B cell (primary cell): ENCODE data around the gene DECR2. TPM values are rescaled to one million over a fixed set of nuclear protein-coding genes. Genes with fewer than 3 reads are reported as not detected.

Source experiments
- ATAC-seq: fragments of 200-7000 bp; cut with Tn5 transposase; one replicate; pipeline ENCODE4 v1.10.0; 2021; ENCODE audit warnings: low read depth, mild to moderate bottlenecking, moderate number of reproducible peaks, moderate library complexity
- CTCF ChIA-PET: fragments of 350-600 bp; sonication (Branson Sonifier 250); formaldehyde crosslinking; loops from one replicate; lab custom pipeline; 2021; ENCODE audit warnings: antibody characterized with exemption, inconsistent platforms; lab: Charles Lee
- POLR2A ChIA-PET: fragments of 350-600 bp; sonication (Branson Sonifier 250); formaldehyde crosslinking; loops from one replicate; lab custom pipeline; 2021; ENCODE audit warnings: antibody characterized with exemption; lab: Charles Lee
- DNase-seq: peaks from one replicate; pipeline ENCODE4 v3.0.0; 2013
- H2AFZ ChIP-seq: 2 replicates; pipeline ENCODE4 v1.6.1; 2012; ENCODE audit warnings: mild to moderate bottlenecking, low read depth, low read length; ENCODE audit not compliant: insufficient read depth, poor library complexity, severe bottlenecking
- H3K27ac ChIP-seq, 2 donors: 1 replicate in 1 of 2; 2 replicates in 1 of 2; pipeline ENCODE4 v1.5.1; 2012 to 2013; ENCODE audit warnings: low read length in 2 of 2, mild to moderate bottlenecking in 2 of 2, moderate library complexity in 1 of 2
- H3K27me3 ChIP-seq, 4 experiments: fragments of 200-600 bp in 1 of 4; sonication (generic) in 1 of 4; replicated peaks in 1 of 4; 1 replicate in 2 of 4; 2 replicates in 2 of 4; pipeline versions ENCODE4 v1.6.1 to v1.7.0; 2013 to 2016; ENCODE audit warnings: low read length in 3 of 4, mild to moderate bottlenecking in 2 of 4, mixed read lengths in 1 of 4, moderate library complexity in 1 of 4; ENCODE audit not compliant: insufficient read depth in 4 of 4, control insufficient read depth in 3 of 4; ENCODE audit errors: control extremely low read depth in 1 of 4
- H3K36me3 ChIP-seq, 2 experiments: replicated peaks in 1 of 2; 1 replicate in 1 of 2; 2 replicates in 1 of 2; pipeline versions ENCODE4 v1.6.1 to v1.7.1; 2013; ENCODE audit warnings: low read length in 1 of 2; ENCODE audit not compliant: insufficient read depth in 2 of 2, control insufficient read depth in 1 of 2; ENCODE audit errors: control extremely low read depth in 1 of 2, extremely low read depth in 1 of 2
- H3K4me1 ChIP-seq, 2 donors: fragments of 200-600 bp in 1 of 2; sonication (generic) in 1 of 2; 1 replicate in 1 of 2; 2 replicates in 1 of 2; pipeline versions ENCODE4 v1.5.1 to v1.6.1; 2013 to 2017; ENCODE audit warnings: low read length in 2 of 2; ENCODE audit not compliant: control insufficient read depth in 2 of 2, insufficient read depth in 2 of 2
- H3K4me2 ChIP-seq: replicated peaks from 2 replicates; pipeline ENCODE3; 2012; ENCODE audit warnings: mild to moderate bottlenecking, low read depth, low read length; ENCODE audit not compliant: poor library complexity, severe bottlenecking
- H3K4me3 ChIP-seq, 5 experiments: fragments of 200-600 bp in 1 of 5; sonication (generic) in 1 of 5; 1 replicate in 3 of 5; 2 replicates in 2 of 5; pipeline versions ENCODE4 v1.5.1 to v1.7.0; 2011 to 2016; ENCODE audit warnings: low read length in 4 of 5, mild to moderate bottlenecking in 4 of 5, low read depth in 2 of 5, control low read depth in 1 of 5, moderate library complexity in 1 of 5; ENCODE audit not compliant: insufficient read depth in 1 of 5; ENCODE audit errors: control extremely low read depth in 1 of 5, extremely low read depth in 1 of 5
- H3K79me2 ChIP-seq: fragments of 200-600 bp; sonication (generic); one replicate; pipeline ENCODE4 v1.6.0; 2016; ENCODE audit warnings: low read length; ENCODE audit not compliant: control insufficient read depth, insufficient read depth
- H3K9ac ChIP-seq: fragments of 200-600 bp; sonication (generic); 2 replicates; pipeline ENCODE4 v1.6.1; 2017; ENCODE audit warnings: mild to moderate bottlenecking, low read length, moderate library complexity
- H3K9me3 ChIP-seq, 3 donors: one replicate each; pipeline versions ENCODE4 v1.6.1 to v1.7.1; 2013; ENCODE audit warnings: low read length in 2 of 3; ENCODE audit not compliant: control insufficient read depth in 2 of 3, insufficient read depth in 1 of 3; ENCODE audit errors: control extremely low read depth in 1 of 3
- H4K20me1 ChIP-seq: 2 replicates; pipeline ENCODE4 v1.6.0; 2012; ENCODE audit warnings: mild to moderate bottlenecking, low read length; ENCODE audit not compliant: insufficient read depth, control insufficient read depth, poor library complexity, severe bottlenecking
- H3K27ac Mint-ChIP-seq: one replicate; pipeline ENCODE4 v1.8.0; 2021; ENCODE audit warnings: mixed read lengths
- H3K27me3 Mint-ChIP-seq: one replicate; pipeline ENCODE4 v1.8.0; 2021; ENCODE audit warnings: mixed read lengths
- H3K4me1 Mint-ChIP-seq: one replicate; pipeline ENCODE4 v1.8.0; 2021; ENCODE audit warnings: mixed read lengths
- H3K4me3 Mint-ChIP-seq: one replicate; pipeline ENCODE4 v1.8.0; 2021; ENCODE audit warnings: mixed read lengths
- H3K9me3 Mint-ChIP-seq: one replicate; pipeline ENCODE4 v1.8.0; 2022; ENCODE audit warnings: mixed read lengths; ENCODE audit not compliant: insufficient read depth
- EZH2 ChIP-seq: IDR thresholded peaks from 2 replicates; pipeline ENCODE4 v1.6.1; 2012; ENCODE audit warnings: borderline replicate concordance, low read depth, mild to moderate bottlenecking, moderate library complexity, low read length; ENCODE audit not compliant: insufficient read depth, poor library complexity, severe bottlenecking
- WGBS: methylation state at CpG from one replicate; pipeline ENCODE4 v1.1.5; 2013; ENCODE audit warnings: missing lambda C conversion rate; ENCODE audit not compliant: insufficient coverage; 5-methylcytosine and 5-hydroxymethylcytosine counted together
- intact Hi-C: fragments of 100-400 bp; cut with micrococcal nuclease; formaldehyde crosslinking; loops from one replicate; pipeline ENCODE4 v1.10.0; 2022
- polyA plus RNA-seq: library from polyadenylated mRNA; depleted of rRNA; stranded (reverse); fragments of >200 nt; gene quantifications from 2 replicates; pipeline ENCODE4 v1.2.3, GENCODE V29; 2012
- total RNA-seq, 2 donors: library from RNA; stranded (reverse); fragments of 120-200 nt in 1 of 2; gene quantifications; 1 replicate in 1 of 2; 2 replicates in 1 of 2; pipeline versions ENCODE4 v1.2.3 to v1.2.4, GENCODE V29; 2013 to 2022
- TF ChIP-seq, protein P1 (sequence below): fragments of 200-600 bp; IDR thresholded peaks from one replicate; pipeline ENCODE4 v1.8.0; 2022; ENCODE audit warnings: antibody characterized with exemption, mild to moderate bottlenecking

The DECR2 gene
- total and polyA plus RNA-seq, 2 donors (not counting 1 experiment from before 2014, with no cell fraction given): 11.0 to 16.3 TPM

- Histone ChIP-seq H3K4me2 (no peak overlapping the region), H3K27ac (no peak overlapping the region), H4K20me1 (no peaks in the 10 kb centered on the region), H3K4me3 (no peak overlapping the region), H3K4me1 (peaks cover 0 to 6% of the 10 kb centered on the region in 2 donors), H3K36me3 (no peaks in the 10 kb centered on the region), H3K27me3 (no peaks in the 10 kb centered on the region), H2AFZ (no peak overlapping the region), H3K9ac (no peak overlapping the region), H3K79me2 (no peaks in the 10 kb centered on the region), H3K9me3 (no peaks in the 10 kb centered on the region)
- CTCF ChIA-PET: no interaction called here
- Mint-ChIP-seq H3K9me3 (no peaks in the 10 kb centered on the region), H3K4me1 (no peaks in the 10 kb centered on the region), H3K4me3 (no peak overlapping the region), H3K27me3 (no peaks in the 10 kb centered on the region), H3K27ac (peak overlapping the region; percentile 37)
- no peak for DNase-seq
- POLR2A ChIA-PET: no interaction called here
- intact Hi-C loops: no loop called here
- TF ChIP-seq, protein P1, sequence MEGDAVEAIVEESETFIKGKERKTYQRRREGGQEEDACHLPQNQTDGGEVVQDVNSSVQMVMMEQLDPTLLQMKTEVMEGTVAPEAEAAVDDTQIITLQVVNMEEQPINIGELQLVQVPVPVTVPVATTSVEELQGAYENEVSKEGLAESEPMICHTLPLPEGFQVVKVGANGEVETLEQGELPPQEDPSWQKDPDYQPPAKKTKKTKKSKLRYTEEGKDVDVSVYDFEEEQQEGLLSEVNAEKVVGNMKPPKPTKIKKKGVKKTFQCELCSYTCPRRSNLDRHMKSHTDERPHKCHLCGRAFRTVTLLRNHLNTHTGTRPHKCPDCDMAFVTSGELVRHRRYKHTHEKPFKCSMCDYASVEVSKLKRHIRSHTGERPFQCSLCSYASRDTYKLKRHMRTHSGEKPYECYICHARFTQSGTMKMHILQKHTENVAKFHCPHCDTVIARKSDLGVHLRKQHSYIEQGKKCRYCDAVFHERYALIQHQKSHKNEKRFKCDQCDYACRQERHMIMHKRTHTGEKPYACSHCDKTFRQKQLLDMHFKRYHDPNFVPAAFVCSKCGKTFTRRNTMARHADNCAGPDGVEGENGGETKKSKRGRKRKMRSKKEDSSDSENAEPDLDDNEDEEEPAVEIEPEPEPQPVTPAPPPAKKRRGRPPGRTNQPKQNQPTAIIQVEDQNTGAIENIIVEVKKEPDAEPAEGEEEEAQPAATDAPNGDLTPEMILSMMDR: no peak
- TF ChIP-seq EZH2: no peak
- WGBS: 81% methylated on average over 27 of the region's 27 CpGs
- ATAC-seq: no peak
Observed at GRCh38 chr16:405548-406506, 4.1 kb downstream of the DECR2 start.

DNA sequence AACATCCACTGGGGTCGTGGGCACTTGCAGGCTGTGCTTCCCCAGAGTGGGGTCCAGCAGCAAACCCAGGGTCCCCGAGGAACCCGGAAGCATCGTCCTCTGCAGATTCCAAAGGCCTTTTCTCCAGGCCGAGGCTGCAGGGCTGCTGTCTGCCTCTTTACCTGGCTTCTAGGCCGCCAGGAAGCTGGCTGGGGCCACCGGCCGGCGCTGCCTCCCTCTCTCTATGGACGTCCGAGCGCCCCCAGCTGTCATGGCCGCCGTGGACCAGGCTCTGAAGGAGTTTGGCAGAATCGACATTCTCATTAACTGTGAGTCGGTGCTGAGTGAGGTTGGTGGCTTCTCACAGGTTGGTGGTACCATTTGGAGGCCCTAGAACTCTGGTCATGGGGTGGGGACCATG lies 5.6 kb downstream of the DECR2 start:
- Histone ChIP-seq H3K27me3 (no peaks in the 10 kb centered on the region), H3K27ac (no peak overlapping the region), H2AFZ (no peak overlapping the region), H3K9me3 (no peaks in the 10 kb centered on the region), H3K4me3 (no peak overlapping the region), H3K79me2 (no peaks in the 10 kb centered on the region), H3K4me2 (no peak overlapping the region), H3K4me1 (peaks cover 0 to 3% of the 10 kb centered on the region in 2 donors), H3K9ac (no peak overlapping the region), H3K36me3 (no peaks in the 10 kb centered on the region), H4K20me1 (no peaks in the 10 kb centered on the region)
- DNase-seq: no peak
- POLR2A ChIA-PET: no interaction called here
- Mint-ChIP-seq H3K4me1 (no peaks in the 10 kb centered on the region), H3K4me3 (no peak overlapping the region), H3K27ac (no peak overlapping the region), H3K27me3 (no peaks in the 10 kb centered on the region), H3K9me3 (no peaks in the 10 kb centered on the region)
- ATAC-seq: no peak
- CTCF ChIA-PET: no interaction called here
- TF ChIP-seq EZH2: no peak
- TF ChIP-seq, protein P1: no peak
- WGBS: 94% methylated on average over 12 of the region's 16 CpGs
- intact Hi-C loops: no loop called here
